Measurements from ENCODE around the gene GARNL3. TPM values are rescaled to one million over a fixed set of nuclear protein-coding genes. Genes with fewer than 3 reads are reported as not detected.

The GARNL3 gene
- total RNA-seq, 5 donors from 2014 or later (not counting 1 experiment from before 2014, with no cell fraction given): 3.3 to 5.7 (median 3.6) TPM

DNA sequence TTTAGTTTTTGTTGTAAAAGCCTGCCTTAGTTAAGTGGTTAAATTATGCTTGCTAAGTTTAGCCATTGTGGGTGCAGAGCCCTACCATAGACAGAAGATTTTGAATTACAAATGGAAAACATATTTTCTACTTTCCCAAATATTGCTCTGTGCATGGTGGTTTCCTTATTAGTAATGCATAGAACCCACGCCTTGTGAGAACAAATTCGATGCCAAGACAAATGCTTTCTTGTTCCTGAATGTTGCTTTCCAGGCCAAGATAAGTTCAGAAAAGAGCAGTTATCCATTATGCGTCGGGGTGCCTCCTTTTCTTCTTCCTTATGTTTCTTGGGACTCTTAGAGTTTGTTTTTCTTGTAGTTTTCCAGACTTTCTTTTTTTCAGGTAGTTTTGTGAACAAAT lies 31.0 kb upstream of the GARNL3 start:
- Histone ChIP-seq H3K27ac (ENCODE audit: low read length) (no peak overlapping the region), H3K4me3 (ENCODE audit: control insufficient read depth in 1 of 2, extremely low read depth in 1 of 2, low read length in 1 of 2) (no peak overlapping the region), H3K9me3 (no peaks in the 10 kb centered on the region), H3K36me3 (ENCODE audit: control insufficient read depth in 2 of 2, extremely low read depth in 1 of 2, insufficient read depth in 1 of 2, low read length in 1 of 2) (no peaks in the 10 kb centered on the region), H3K27me3 (replicated peaks in 1 of 2; ENCODE audit: control insufficient read depth in 2 of 2, extremely low read depth in 1 of 2, insufficient read depth in 2 of 2, low read length in 1 of 2) (peaks cover 0 to 16% of the 10 kb centered on the region in 2 experiments), H3K4me1 (ENCODE audit: control insufficient read depth in 1 of 2, extremely low read depth in 1 of 2, insufficient read depth in 2 of 2, low read length in 2 of 2) (no peaks in the 10 kb centered on the region)
- ChIA-PET POLR2A (no interaction called here), CTCF (no interaction called here)
- DNase-seq (no peak), ATAC-seq (replicated peaks in 1 of 4) (no peak)
- Mint-ChIP-seq H3K36me3 (peaks cover 8% of the 10 kb centered on the region), H3K27ac (no peak overlapping the region), H3K4me3 (no peak overlapping the region), H3K9me3 (no peaks in the 10 kb centered on the region), H3K27me3 (peaks cover 22 to 24% of the 10 kb centered on the region in 2 donors), H3K4me1 (no peaks in the 10 kb centered on the region)
- 40% methylated on average over 1 of the region's 4 CpGs for WGBS (ENCODE audit: insufficient coverage)

DNA sequence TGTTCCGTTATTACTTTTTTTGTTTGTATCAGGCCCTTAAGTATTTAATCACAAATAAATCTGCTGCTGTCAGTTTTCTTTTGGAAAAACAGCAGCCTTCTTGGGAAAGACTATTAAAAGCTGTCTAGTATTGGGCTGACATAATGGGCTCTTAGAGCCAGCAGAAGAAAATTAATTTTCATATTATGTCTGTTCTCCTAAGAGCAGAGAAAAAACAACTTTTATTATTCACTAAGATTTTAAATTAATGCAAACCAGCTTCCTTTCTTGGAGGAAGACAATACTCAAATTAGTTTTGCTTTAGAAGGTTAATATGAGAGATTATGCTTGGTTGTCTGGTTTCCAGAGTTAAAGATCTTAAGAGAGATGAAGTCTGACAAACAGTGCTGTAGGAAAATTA lies 30.6 kb upstream of the GARNL3 start:
- peaks cover 22 to 27% of the 10 kb centered on the region in 2 donors for H3K27me3 Mint-ChIP-seq
- H3K27ac Mint-ChIP-seq: no peak overlapping the region
- ATAC-seq (replicated peaks in 1 of 4) (no peak), DNase-seq (no peak)
- ChIA-PET POLR2A (no interaction called here), CTCF (no interaction called here)
- peaks cover 0 to 12% of the 10 kb centered on the region in 2 experiments for H3K27me3 ChIP-seq (replicated peaks in 1 of 2; ENCODE audit: control insufficient read depth in 2 of 2, extremely low read depth in 1 of 2, insufficient read depth in 2 of 2, low read length in 1 of 2)
- no peaks in the 10 kb centered on the region for H3K9me3 Mint-ChIP-seq
- H3K27ac ChIP-seq (ENCODE audit: low read length): no peak overlapping the region
- H3K9me3 ChIP-seq: no peaks in the 10 kb centered on the region
- H3K4me1 ChIP-seq (ENCODE audit: control insufficient read depth in 1 of 2, extremely low read depth in 1 of 2, insufficient read depth in 2 of 2, low read length in 2 of 2): no peaks in the 10 kb centered on the region
- H3K4me3 ChIP-seq (ENCODE audit: control insufficient read depth in 1 of 2, extremely low read depth in 1 of 2, low read length in 1 of 2): no peak overlapping the region
- H3K36me3 ChIP-seq (ENCODE audit: control insufficient read depth in 2 of 2, extremely low read depth in 1 of 2, insufficient read depth in 1 of 2, low read length in 1 of 2): no peaks in the 10 kb centered on the region
- H3K4me3 Mint-ChIP-seq: no peak overlapping the region
- WGBS (ENCODE audit: insufficient coverage): no CpG with 5 or more reads among the region's 1 CpG
- peaks cover 8% of the 10 kb centered on the region for H3K36me3 Mint-ChIP-seq
- H3K4me1 Mint-ChIP-seq: no peaks in the 10 kb centered on the region

DNA sequence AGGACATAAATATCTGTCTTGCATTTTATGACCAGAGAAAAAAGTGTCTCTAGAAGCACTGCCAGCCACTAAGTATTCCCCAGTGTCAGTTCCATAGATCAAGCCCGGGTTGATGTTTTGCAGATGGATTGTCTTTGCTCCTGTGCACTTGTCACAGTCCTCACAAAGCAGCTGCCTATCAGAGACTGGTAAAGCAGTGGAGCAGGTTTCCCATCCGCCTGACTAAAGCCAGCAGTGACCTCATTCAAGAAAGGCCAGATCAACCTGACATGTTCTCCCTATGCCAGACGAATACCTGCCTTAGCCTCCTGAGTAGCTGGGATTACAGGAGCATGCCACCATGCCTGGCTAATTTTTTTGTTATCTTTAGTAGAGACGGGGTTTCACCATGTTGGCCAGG lies 26.8 kb upstream of the GARNL3 start:
- no peaks in the 10 kb centered on the region for H3K4me1 ChIP-seq (ENCODE audit: control insufficient read depth in 1 of 2, extremely low read depth in 1 of 2, insufficient read depth in 2 of 2, low read length in 2 of 2)
- H3K9me3 Mint-ChIP-seq: no peaks in the 10 kb centered on the region
- no peaks in the 10 kb centered on the region for H3K4me1 Mint-ChIP-seq
- ATAC-seq (replicated peaks in 1 of 4) (no peak), DNase-seq (no peak)
- H3K27me3 ChIP-seq (replicated peaks in 1 of 2; ENCODE audit: control insufficient read depth in 2 of 2, extremely low read depth in 1 of 2, insufficient read depth in 2 of 2, low read length in 1 of 2): no peaks in the 10 kb centered on the region
- 83% methylated on average over 2 of the region's 4 CpGs for WGBS (ENCODE audit: insufficient coverage)
- H3K36me3 Mint-ChIP-seq: peaks cover 8% of the 10 kb centered on the region
- no peak overlapping the region for H3K27ac ChIP-seq (ENCODE audit: low read length)
- H3K4me3 ChIP-seq (ENCODE audit: control insufficient read depth in 1 of 2, extremely low read depth in 1 of 2, low read length in 1 of 2): no peak overlapping the region
- H3K27me3 Mint-ChIP-seq: peaks cover 15 to 20% of the 10 kb centered on the region in 2 donors
- POLR2A ChIA-PET: no interaction called here
- H3K27ac Mint-ChIP-seq: no peak overlapping the region
- no peak overlapping the region for H3K4me3 Mint-ChIP-seq
- CTCF ChIA-PET: no interaction called here
- no peaks in the 10 kb centered on the region for H3K36me3 ChIP-seq (ENCODE audit: control insufficient read depth in 2 of 2, extremely low read depth in 1 of 2, insufficient read depth in 1 of 2, low read length in 1 of 2)
- H3K9me3 ChIP-seq: no peaks in the 10 kb centered on the region

DNA sequence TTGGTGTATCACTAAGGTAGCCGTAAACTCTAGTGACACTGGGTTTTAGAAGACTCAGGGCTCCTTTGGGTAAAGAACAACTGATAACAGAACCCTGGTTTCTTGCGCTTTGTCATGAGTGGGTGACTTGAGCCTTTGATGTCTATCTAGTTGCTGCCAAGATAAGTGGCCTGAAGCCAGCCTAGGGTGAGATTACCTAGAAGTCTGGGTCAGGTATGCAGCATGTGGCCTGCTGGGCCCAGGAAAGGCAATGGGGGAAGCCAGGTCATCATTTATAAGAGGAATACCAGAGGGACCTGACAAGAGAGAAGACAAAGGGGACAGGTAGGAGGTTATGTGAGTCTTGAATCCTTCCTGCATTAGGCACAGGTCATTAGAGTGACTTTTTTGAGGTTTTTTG lies 23.2 kb upstream of the GARNL3 start:
- H3K27ac Mint-ChIP-seq: no peak overlapping the region
- H3K4me3 Mint-ChIP-seq: no peak overlapping the region
- peaks cover 8 to 14% (median 12%) of the 10 kb centered on the region in 3 donors for H3K4me1 Mint-ChIP-seq
- no peak for DNase-seq
- Histone ChIP-seq H3K36me3 (ENCODE audit: control insufficient read depth in 2 of 2, extremely low read depth in 1 of 2, insufficient read depth in 1 of 2, low read length in 1 of 2) (no peaks in the 10 kb centered on the region), H3K4me3 (ENCODE audit: control insufficient read depth in 1 of 2, extremely low read depth in 1 of 2, low read length in 1 of 2) (no peak overlapping the region), H3K9me3 (no peaks in the 10 kb centered on the region), H3K27me3 (replicated peaks in 1 of 2; ENCODE audit: control insufficient read depth in 2 of 2, extremely low read depth in 1 of 2, insufficient read depth in 2 of 2, low read length in 1 of 2) (no peaks in the 10 kb centered on the region), H3K4me1 (ENCODE audit: control insufficient read depth in 1 of 2, extremely low read depth in 1 of 2, insufficient read depth in 2 of 2, low read length in 2 of 2) (peaks cover 3 to 13% of the 10 kb centered on the region in 2 experiments), H3K27ac (ENCODE audit: low read length) (no peak overlapping the region)
- ChIA-PET POLR2A (no interaction called here), CTCF (no interaction called here)
- ATAC-seq (replicated peaks in 1 of 4): no peak
- WGBS (ENCODE audit: insufficient coverage): 78% methylated on average over 1 of the region's 2 CpGs
- H3K9me3 Mint-ChIP-seq: no peaks in the 10 kb centered on the region
- peaks cover 9 to 12% of the 10 kb centered on the region in 2 donors for H3K27me3 Mint-ChIP-seq
- peaks cover 8% of the 10 kb centered on the region for H3K36me3 Mint-ChIP-seq

DNA sequence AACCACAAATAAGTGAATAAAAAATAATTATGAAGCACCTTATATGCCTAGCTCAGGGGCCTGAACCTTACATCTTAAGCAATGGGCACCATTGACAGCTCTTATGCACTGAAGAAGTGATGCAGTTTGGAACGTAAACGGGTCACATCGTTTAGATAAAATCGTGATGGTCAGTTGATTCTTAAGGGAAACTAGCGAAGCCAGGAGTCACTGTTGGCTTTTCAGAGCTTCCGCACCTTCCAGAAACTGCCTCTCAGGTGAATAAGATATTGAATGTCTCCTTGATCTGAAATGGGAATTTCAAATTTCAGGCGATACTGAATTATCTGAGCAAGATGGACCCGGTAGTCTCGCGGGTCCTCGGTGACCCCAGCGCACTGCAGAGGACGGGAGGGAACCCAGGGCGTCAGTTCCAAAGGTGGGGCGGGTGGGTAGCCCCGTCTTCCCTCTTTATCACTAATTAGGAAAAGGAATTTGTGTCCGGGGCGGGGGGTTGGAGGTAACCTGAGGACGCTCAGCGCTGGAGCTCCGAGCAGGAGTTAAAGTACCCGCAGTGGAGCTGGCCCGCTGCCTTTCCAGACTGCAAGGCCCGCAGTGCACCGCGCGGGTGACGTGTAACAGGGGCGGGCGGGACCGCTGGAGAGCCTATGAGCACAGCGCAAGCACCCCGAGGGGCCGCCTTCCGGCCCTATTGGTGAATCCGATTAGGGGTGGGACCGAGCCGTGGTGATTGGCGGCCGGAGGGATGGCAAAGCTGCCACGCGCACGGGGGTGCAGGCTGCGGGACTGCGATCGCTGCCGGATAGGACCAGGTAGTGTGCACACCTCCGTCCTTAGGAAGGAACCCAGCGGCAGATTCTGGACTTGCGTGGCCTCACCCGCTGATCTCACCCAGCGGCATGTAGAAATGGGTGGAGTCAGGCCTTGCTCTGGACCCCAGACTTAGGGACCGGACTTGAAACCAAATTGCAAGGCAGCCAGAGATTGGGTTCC lies 19.7 kb upstream of the GARNL3 start:
- peak overlapping the region; percentile 54 to 71 for H3K4me3 ChIP-seq (ENCODE audit: control insufficient read depth in 1 of 2, extremely low read depth in 1 of 2, low read length in 1 of 2)
- no peaks in the 10 kb centered on the region for H3K9me3 ChIP-seq
- Mint-ChIP-seq H3K36me3 (no peaks in the 10 kb centered on the region), H3K27me3 (peaks cover 5 to 6% of the 10 kb centered on the region in 2 donors), H3K4me1 (peaks cover 8 to 14% (median 12%) of the 10 kb centered on the region in 3 donors), H3K4me3 (peak overlapping the region; percentile 77 to 83 (median 82)), H3K9me3 (no peaks in the 10 kb centered on the region), H3K27ac (peak overlapping the region; percentile 34 to 59)
- no peak overlapping the region for H3K27ac ChIP-seq (ENCODE audit: low read length)
- ATAC-seq (replicated peaks in 1 of 4) (peak; percentile 100), DNase-seq (peak; percentile 89 to 97 (median 94))
- CTCF ChIA-PET: interaction anchor here in 1 of 2 donors (1.0 to 1.5 kb wide), 2 partner anchors 21 to 259 kb away, joined by 3 to 9 read pairs; no protein-coding TSS in a partner anchor
- POLR2A ChIA-PET: interaction anchor here in 1 of 2 donors (0.5 kb wide), 1 partner anchor 655 kb away, joined by 12 read pairs; no protein-coding TSS in a partner anchor
- H3K27me3 ChIP-seq (replicated peaks in 1 of 2; ENCODE audit: control insufficient read depth in 2 of 2, extremely low read depth in 1 of 2, insufficient read depth in 2 of 2, low read length in 1 of 2): no peaks in the 10 kb centered on the region
- 15% methylated on average over 44 of the region's 53 CpGs for WGBS (ENCODE audit: insufficient coverage)
- H3K4me1 ChIP-seq (ENCODE audit: control insufficient read depth in 1 of 2, extremely low read depth in 1 of 2, insufficient read depth in 2 of 2, low read length in 2 of 2): peaks cover 3 to 13% of the 10 kb centered on the region in 2 experiments
- no peaks in the 10 kb centered on the region for H3K36me3 ChIP-seq (ENCODE audit: control insufficient read depth in 2 of 2, extremely low read depth in 1 of 2, insufficient read depth in 1 of 2, low read length in 1 of 2)

DNA sequence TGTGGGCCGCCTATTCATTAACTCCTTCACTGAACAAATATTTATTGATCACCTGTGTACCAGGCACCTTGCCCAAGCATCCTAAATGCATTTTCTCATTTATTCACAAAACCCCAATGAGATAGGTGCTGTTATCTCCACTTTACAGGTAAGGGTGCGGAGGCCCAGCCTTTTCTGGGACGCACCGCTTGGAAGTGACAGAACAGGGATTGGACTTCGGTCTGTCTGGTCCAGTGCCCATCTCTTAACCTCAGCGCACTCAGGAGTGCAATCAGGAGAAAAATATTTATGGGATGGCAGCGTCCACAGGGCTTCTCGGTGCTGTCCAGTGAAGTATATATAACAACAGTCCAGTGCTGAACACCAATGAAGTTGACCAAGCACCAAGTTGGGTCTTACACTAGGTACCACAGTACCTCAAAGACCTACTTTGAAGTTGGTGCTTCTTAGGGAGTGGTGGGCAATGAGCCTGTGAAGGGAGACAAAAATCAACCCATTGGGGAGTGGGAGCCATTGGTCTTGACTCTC lies 18.9 kb upstream of the GARNL3 start:
- ChIA-PET POLR2A (no interaction called here), CTCF (interaction anchor here in 1 of 2 donors (1.5 kb wide), 1 partner anchor 21 kb away, joined by 9 read pairs; no protein-coding TSS in a partner anchor)
- ATAC-seq (replicated peaks in 1 of 4) (no peak), DNase-seq (no peak)
- H3K27ac ChIP-seq (ENCODE audit: low read length): no peak overlapping the region
- H3K4me1 ChIP-seq (ENCODE audit: control insufficient read depth in 1 of 2, extremely low read depth in 1 of 2, insufficient read depth in 2 of 2, low read length in 2 of 2): peaks cover 3 to 13% of the 10 kb centered on the region in 2 experiments
- 40% methylated on average over 1 of the region's 8 CpGs for WGBS (ENCODE audit: insufficient coverage)
- H3K9me3 ChIP-seq: no peaks in the 10 kb centered on the region
- H3K4me3 ChIP-seq (ENCODE audit: control insufficient read depth in 1 of 2, extremely low read depth in 1 of 2, low read length in 1 of 2): peak overlapping the region; percentile 54 to 71
- Mint-ChIP-seq H3K27ac (no peak overlapping the region), H3K27me3 (peaks cover 6 to 9% of the 10 kb centered on the region in 2 donors), H3K36me3 (no peaks in the 10 kb centered on the region), H3K4me3 (peak overlapping the region; percentile 77 to 83 (median 82)), H3K4me1 (peaks cover 8 to 14% (median 12%) of the 10 kb centered on the region in 3 donors), H3K9me3 (no peaks in the 10 kb centered on the region)
- H3K36me3 ChIP-seq (ENCODE audit: control insufficient read depth in 2 of 2, extremely low read depth in 1 of 2, insufficient read depth in 1 of 2, low read length in 1 of 2): no peaks in the 10 kb centered on the region
- peaks cover 0 to 3% of the 10 kb centered on the region in 2 experiments for H3K27me3 ChIP-seq (replicated peaks in 1 of 2; ENCODE audit: control insufficient read depth in 2 of 2, extremely low read depth in 1 of 2, insufficient read depth in 2 of 2, low read length in 1 of 2)
